Left ventricle myocardium inferior (tissue), 1 donor: ENCODE data around the gene CALU. TPM values are rescaled to one million over a fixed set of nuclear protein-coding genes. Genes with fewer than 3 reads are reported as not detected.

ENCODE experiments used
- DNase-seq: peaks from one replicate; pipeline ENCODE4 v3.0.0-alpha.2; 2020
- H3K27ac ChIP-seq: fragments of 200-600 bp; replicated peaks from 2 replicates; pipeline ENCODE4 v1.8.0; 2021
- H3K27me3 ChIP-seq: fragments of 200-600 bp; 2 replicates; pipeline ENCODE4 v1.8.0; 2021; ENCODE audit warnings: low read depth
- H3K36me3 ChIP-seq: fragments of 200-600 bp; 2 replicates; pipeline ENCODE4 v1.8.0; 2021
- H3K4me1 ChIP-seq: fragments of 200-600 bp; 2 replicates; pipeline ENCODE4 v1.8.0; 2021
- H3K4me3 ChIP-seq: fragments of 200-600 bp; 2 replicates; pipeline ENCODE4 v1.8.0; 2021; ENCODE audit warnings: mild to moderate bottlenecking, moderate library complexity
- H3K9me3 ChIP-seq: fragments of 200-600 bp; replicated peaks from 2 replicates; pipeline ENCODE4 v1.8.0; 2021
- CTCF ChIP-seq: fragments of 200-600 bp; IDR thresholded peaks from 2 replicates; pipeline ENCODE4 v1.8.0; 2021; ENCODE audit warnings: antibody characterized with exemption, mild to moderate bottlenecking, borderline replicate concordance
- intact Hi-C: fragments of 100-400 bp; cut with micrococcal nuclease; formaldehyde crosslinking; loops from one replicate; pipeline ENCODE4 v1.11.0; 2022
- total RNA-seq: library from RNA; stranded (reverse); fragmentation: NEBNext Ultra II Directional; extraction: Animal tissue kit (Norgen Biotek cat#: 25700); gene quantifications from one replicate; pipeline ENCODE4 v1.2.1, GENCODE V29; 2021
- donor health status: DM: no; HTN: yes; CAD: no; lungs with severe emphysema.

CALU gene
- total RNA-seq, 1 donor from 2014 or later = 236 TPM

- Histone ChIP-seq H3K9me3 (no peaks in the 10 kb centered on the region), H3K27ac (no peak overlapping the region), H3K4me3 (no peak overlapping the region), H3K4me1 (peaks cover 64% of the 10 kb centered on the region), H3K27me3 (no peaks in the 10 kb centered on the region), H3K36me3 (peaks cover 27% of the 10 kb centered on the region)
- no peak for TF ChIP-seq CTCF
- no peak for DNase-seq
- intact Hi-C loops = no loop called here
Observed at GRCh38 chr7:128747327-128748079, 8.3 kb downstream of the CALU start.

DNA sequence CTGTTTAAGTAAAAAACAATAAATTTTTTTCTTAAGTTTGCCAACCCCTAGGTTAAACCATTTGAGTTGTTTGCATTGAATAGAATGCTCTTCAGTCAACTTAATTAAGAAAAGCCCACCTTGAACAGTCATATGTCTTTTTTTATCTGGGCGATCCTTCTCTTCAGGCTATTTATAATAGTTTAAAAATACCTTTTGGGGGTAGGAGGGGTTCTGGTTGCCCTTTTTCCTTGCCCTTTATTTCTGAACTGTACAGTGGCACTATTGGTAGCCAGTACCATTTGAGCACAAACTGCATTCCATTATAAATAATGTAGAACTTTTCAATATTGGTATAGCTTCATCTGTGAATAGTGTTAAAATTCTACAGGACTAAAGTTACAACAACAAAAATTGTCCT lies 13.1 kb downstream of the CALU start:
- Histone ChIP-seq H3K4me3 (peak overlapping the region; percentile 20), H3K9me3 (no peaks in the 10 kb centered on the region), H3K27ac (peak overlapping the region; percentile 57), H3K27me3 (no peaks in the 10 kb centered on the region), H3K36me3 (peaks cover 53% of the 10 kb centered on the region), H3K4me1 (peaks cover 76% of the 10 kb centered on the region)
- DNase-seq = no peak
- TF ChIP-seq CTCF = no peak
- intact Hi-C loops = no loop called here

DNA sequence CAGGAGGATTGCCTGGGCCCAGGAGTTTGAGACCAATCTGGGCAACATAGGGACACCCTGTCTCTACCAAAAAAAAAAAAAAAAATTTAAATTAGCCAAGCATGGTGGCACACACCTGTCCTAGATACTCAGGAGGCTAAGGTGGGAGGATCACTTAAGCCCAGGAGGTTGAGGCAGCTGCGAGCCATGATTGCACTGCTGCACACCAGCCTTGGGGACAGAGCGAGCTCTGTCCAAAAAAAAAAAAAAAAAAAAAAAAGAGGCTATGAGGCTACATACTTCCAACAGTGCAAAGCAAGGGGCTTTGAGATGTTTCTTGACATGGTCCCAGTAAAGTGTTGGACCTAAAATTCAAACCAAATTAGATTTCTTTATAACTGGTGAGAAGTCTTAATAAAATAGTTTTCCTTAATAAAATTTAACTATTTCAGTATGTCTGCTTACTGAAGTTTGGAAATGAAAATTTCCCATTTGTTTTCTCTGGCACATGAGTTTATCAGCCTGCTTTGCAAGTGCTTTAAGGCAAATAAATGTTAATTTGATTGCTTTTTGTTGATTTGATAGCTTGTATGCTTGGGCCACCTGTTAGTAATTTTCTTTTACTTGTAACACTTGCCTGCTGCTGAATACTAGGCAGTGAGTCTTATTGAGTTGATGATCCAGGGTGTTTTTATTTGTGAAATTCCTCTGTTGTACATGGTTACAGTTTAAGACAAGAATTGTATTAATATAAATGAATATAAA lies 16.1 kb downstream of the CALU start:
- peak overlapping the region; percentile 58 for H3K27ac ChIP-seq
- peaks cover 49% of the 10 kb centered on the region for H3K36me3 ChIP-seq
- no peak overlapping the region for H3K4me3 ChIP-seq
- H3K27me3 ChIP-seq = no peaks in the 10 kb centered on the region
- intact Hi-C loops = no loop called here
- no peaks in the 10 kb centered on the region for H3K9me3 ChIP-seq
- peaks cover 61% of the 10 kb centered on the region for H3K4me1 ChIP-seq
- no peak for TF ChIP-seq CTCF
- DNase-seq = no peak

DNA sequence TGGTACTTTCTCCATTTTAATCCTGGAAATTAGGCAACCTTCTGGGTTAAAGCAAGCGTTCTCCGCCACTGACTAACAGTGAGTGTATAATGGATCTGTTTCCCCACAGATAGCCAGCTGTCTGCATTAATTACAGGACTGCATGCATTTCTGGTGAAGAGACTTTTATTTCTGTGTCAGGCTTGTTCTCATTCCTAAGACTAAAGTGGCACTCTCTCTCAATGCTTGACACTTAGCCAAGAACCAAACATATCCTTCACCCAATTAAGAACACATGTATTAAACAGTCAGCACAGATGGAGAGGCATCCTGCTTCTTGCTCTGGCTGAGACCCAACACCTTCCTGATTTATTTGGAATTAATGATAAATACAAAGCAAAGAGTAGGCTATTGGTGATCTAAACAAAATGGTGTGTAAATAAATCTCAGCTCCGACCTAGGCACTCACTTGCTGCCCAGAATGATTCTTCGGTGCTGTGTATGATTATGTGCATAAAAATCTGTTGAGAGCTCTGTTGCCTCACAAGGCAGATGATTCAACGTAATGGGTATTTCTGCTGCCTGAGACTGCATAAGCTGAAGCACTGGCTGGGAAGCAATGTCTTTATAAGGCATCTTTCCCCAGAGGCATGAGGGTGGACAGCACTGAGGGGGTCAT lies 16.8 kb downstream of the CALU start:
- H3K4me3 ChIP-seq = no peak overlapping the region
- H3K4me1 ChIP-seq = peaks cover 61% of the 10 kb centered on the region
- H3K27me3 ChIP-seq = no peaks in the 10 kb centered on the region
- H3K9me3 ChIP-seq = no peaks in the 10 kb centered on the region
- intact Hi-C loops = no loop called here
- no peak for TF ChIP-seq CTCF
- peak overlapping the region; percentile 58 for H3K27ac ChIP-seq
- H3K36me3 ChIP-seq = peaks cover 49% of the 10 kb centered on the region
- no peak for DNase-seq

DNA sequence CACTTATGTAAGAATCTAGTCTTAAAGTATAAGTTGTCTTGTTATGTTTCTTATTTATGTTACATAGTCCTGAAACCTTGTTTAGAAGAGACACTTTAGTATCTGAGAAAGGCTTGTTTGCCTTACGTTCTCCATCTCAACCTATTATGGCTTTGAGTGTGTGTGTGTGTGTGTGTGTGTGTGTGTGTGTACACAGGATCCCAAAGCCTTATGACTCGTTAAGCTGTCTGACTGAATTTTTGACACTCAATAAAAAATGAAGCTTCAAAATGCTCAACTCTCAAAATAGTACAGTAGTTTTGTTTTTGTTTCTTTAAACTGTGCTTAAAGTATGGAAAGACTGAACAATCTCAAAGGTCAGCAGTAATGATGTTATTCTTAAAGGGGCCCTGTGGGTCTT lies 18.0 kb downstream of the CALU start:
- Histone ChIP-seq H3K36me3 (peaks cover 61% of the 10 kb centered on the region), H3K4me3 (no peak overlapping the region), H3K27ac (peak overlapping the region; percentile 58), H3K9me3 (no peaks in the 10 kb centered on the region), H3K27me3 (no peaks in the 10 kb centered on the region), H3K4me1 (peaks cover 49% of the 10 kb centered on the region)
- intact Hi-C loops = no loop called here
- no peak for DNase-seq
- no peak for TF ChIP-seq CTCF
